GM12873 (cell line): ENCODE measurements around the gene DENND4B.
A peak's percentile ranks its signal among the peaks of the same experiment; 100 is the strongest.

ENCODE experiments used
- TF ChIP-seq, protein P1 (sequence below): IDR thresholded peaks from 2 replicates; pipeline ENCODE4 v1.5.1; 2012; ENCODE audit warnings: low read depth, mild to moderate bottlenecking, moderate library complexity, low read length, control low read depth; ENCODE audit not compliant: insufficient read depth; ENCODE audit errors: missing control alignments

The DENND4B gene

GRCh38 chr1:153929426-153929825 is 17.1 kb downstream of the DENND4B start:
- TF ChIP-seq, protein P1, sequence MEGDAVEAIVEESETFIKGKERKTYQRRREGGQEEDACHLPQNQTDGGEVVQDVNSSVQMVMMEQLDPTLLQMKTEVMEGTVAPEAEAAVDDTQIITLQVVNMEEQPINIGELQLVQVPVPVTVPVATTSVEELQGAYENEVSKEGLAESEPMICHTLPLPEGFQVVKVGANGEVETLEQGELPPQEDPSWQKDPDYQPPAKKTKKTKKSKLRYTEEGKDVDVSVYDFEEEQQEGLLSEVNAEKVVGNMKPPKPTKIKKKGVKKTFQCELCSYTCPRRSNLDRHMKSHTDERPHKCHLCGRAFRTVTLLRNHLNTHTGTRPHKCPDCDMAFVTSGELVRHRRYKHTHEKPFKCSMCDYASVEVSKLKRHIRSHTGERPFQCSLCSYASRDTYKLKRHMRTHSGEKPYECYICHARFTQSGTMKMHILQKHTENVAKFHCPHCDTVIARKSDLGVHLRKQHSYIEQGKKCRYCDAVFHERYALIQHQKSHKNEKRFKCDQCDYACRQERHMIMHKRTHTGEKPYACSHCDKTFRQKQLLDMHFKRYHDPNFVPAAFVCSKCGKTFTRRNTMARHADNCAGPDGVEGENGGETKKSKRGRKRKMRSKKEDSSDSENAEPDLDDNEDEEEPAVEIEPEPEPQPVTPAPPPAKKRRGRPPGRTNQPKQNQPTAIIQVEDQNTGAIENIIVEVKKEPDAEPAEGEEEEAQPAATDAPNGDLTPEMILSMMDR: no peak

DNA sequence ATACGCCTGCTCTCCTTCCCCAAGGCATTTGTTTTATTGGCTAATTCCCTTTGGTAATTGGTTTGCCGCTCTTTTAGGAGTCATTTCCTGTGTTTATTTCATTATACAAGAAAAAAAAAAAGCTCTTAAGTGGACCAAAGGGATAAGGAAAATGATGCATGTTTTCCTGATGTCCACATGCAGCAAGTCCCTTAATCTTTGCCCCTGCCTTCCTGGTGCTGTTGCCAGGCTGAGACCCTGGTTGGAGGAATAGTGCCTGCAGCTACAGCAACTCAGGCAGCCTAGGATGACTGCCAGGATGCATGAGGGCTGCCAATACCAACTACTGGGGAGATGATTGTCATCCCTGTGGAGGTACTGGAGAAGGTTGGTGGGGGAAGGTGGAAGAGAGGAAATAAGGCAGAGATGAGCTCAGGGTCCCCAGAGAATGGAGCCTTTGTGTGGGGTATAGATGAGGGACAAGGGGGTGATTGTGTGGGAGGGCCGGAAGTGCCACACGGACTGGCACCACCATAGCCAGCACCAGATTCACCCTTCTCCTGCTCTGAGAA is 17.7 kb downstream of the DENND4B start:
- TF ChIP-seq, protein P1: no peak

GRCh38 chr1:153928245-153928644 is 18.3 kb downstream of the DENND4B start:
- TF ChIP-seq, protein P1: no peak

GRCh38 chr1:153926405-153926804 is 20.1 kb downstream of the DENND4B start:
- TF ChIP-seq, protein P1: no peak

DNA sequence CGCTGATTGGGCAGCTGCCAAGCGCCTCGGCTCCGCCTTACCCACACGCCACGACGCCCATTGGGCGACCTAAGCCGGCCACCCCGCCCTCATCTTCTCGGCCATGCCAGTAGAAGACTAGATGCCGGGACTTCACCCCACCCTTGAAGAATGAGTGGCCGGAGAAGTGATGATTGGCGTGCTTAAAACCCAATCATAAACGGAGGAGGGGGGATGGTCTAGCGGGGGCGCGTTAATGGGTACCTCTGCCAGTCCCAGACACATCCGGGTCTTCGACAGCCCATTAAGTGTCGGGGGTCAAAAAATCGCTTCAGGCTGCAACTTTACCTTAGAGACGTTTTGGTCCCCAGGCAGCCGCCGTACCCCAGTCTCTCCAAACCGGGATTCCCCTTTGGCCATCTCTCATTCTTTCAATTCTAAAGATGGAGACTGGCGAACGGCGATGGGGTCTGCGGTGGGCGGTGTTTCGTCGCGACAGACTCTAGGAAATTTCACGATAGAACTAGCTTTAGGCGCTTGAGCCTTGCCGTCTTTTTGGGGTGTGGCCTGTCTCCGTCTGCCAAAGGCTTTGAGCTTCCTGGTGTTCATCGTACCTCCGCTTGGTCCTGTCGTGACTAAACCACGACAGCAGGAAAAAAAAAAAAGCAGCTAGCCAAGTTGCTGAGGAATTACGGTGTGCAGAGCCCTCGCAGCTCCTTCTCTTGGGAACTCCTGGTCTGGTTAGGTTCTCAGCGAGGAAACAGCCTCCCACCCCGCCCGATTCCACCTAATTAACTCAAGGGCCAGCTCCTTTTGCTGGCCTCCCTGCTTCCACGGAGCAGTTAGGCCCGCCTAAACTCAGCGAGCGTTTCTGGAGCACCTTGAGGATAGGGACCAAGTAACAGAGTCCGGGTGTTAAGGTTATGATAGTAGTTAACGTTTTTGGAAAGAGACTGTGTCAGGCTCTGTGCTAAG is 23.3 kb downstream of the DENND4B start, which contains the start of gene GATAD2B:
TSS of gene GATAD2B (minus strand) at position 1 of the 954 bp plus-strand sequence. CDS start 94,625 bp downstream, outside the sequence.
- TF ChIP-seq, protein P1: no peak

DNA sequence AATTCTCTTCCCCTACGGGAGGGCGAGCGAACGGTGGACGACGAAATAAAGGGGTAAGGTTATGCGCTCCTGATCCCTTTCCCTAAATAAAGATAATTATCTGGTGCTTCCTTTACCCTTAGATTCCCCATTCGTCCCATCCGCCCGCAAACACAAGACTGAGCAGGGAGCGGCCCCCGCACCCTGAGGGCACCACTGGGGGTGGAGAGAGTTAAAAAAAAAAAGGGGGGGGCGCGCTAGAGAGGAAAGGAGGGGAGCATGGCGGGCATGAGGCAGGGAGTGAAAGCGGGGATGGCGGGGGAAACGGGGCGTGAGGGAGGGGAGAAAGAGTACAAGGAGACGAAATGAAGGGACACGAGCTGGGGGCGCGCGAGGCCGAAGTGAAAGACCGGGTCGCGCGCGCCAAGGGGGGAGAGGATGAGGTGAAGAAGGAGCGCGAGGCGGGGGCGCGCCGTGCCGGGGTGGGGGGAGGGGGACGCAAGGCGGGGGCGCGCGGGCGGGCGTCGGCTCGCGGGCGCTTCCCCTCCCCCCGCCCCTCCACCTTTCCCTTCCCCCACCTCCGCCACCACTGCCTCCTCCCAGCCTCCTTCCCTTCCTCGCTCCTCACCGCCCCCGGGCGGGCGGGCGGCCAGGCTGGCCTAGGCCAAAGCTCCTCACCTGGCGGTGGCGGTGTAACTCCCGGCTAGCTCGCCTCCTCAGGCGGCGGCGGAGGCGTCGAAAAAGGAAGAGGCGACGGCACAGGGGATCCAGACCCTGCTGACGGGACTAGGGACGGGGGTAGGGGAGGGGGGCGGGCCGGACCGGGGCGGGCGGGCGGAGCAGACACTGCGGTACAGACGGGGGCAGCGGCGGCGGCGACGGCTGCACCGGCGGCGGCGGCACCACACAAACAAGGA is 24.2 kb downstream of the DENND4B start:
- TF ChIP-seq, protein P1: peak; percentile 28

- TF ChIP-seq, protein P1: no peak
These were observed 24.8 kb downstream of the DENND4B start for GRCh38 chr1:153921803-153922075.
